ENCODE measurements around the gene TUBA1B. TPM values are rescaled to one million over a fixed set of nuclear protein-coding genes. Genes with fewer than 3 reads are reported as not detected.

The TUBA1B gene
- total RNA-seq, 1 donor from 2014 or later, result 754 TPM

GRCh38 chr12:49084438-49084837, 46.8 kb downstream of the TUBA1B start:
- Mint-ChIP-seq H3K4me1 (peaks cover 8% of the 10 kb centered on the region), H3K36me3 (no peaks in the 10 kb centered on the region), H3K27ac (no peak overlapping the region), H3K4me3 (no peak overlapping the region), H3K9me3 (no peaks in the 10 kb centered on the region), H3K27me3 (ENCODE audit: low read depth) (peaks cover 48% of the 10 kb centered on the region)
- no peak for DNase-seq (ENCODE audit: low spot score in 2 of 2, unreplicated experiment in 2 of 2)
- no peak for TF ChIP-seq CTCF (IDR thresholded peaks at IDR 0.05; ENCODE audit: unreplicated experiment)

GRCh38 chr12:49079793-49080192, 51.4 kb downstream of the TUBA1B start:
- Mint-ChIP-seq H3K9me3 (no peaks in the 10 kb centered on the region), H3K4me1 (no peaks in the 10 kb centered on the region), H3K4me3 (no peak overlapping the region), H3K27me3 (ENCODE audit: low read depth) (peaks cover 23% of the 10 kb centered on the region), H3K27ac (no peak overlapping the region), H3K36me3 (no peaks in the 10 kb centered on the region)
- TF ChIP-seq CTCF (IDR thresholded peaks at IDR 0.05; ENCODE audit: unreplicated experiment), result no peak
- no peak for DNase-seq (ENCODE audit: low spot score in 2 of 2, unreplicated experiment in 2 of 2)

Other genes with a start within 250 kb of the TUBA1B start
- 30.5 to 34.7 TPM (median 33.7 TPM) in 3 replicates for gene FKBP11, start 205.9 kb downstream of the TUBA1B start, total RNA-seq
- gene ARF3, start 173.9 kb downstream of the TUBA1B start, total RNA-seq, result 123 to 125 TPM (median 125 TPM) in 3 replicates
- 0.77 to 1.2 TPM (median 0.98 TPM) in 3 replicates for gene WNT10B, start 159.7 kb downstream of the TUBA1B start, total RNA-seq
- not detected in 3 replicates for gene WNT1, start 153.1 kb downstream of the TUBA1B start, total RNA-seq
- gene DDN, start 132.0 kb downstream of the TUBA1B start, total RNA-seq, result 0.27 to 0.36 TPM (median 0.29 TPM) in 3 replicates
- 58.7 to 61.8 TPM (median 59.4 TPM) in 3 replicates for gene PRKAG1, start 112.6 kb downstream of the TUBA1B start, total RNA-seq
- 125 to 137 TPM (median 136 TPM) in 3 replicates for gene KMT2D, start 70.6 kb downstream of the TUBA1B start, total RNA-seq
- gene RHEBL1, start 61.4 kb downstream of the TUBA1B start, total RNA-seq, result 0.43 to 0.60 TPM (median 0.53 TPM) in 3 replicates
- gene DHH, start 36.6 kb downstream of the TUBA1B start, total RNA-seq, result 0.38 to 0.63 TPM (median 0.49 TPM) in 3 replicates
- 142 to 160 TPM (median 149 TPM) in 3 replicates for gene LMBR1L, start 20.5 kb downstream of the TUBA1B start, total RNA-seq
- 343 to 347 TPM (median 343 TPM) in 3 replicates for gene TUBA1A, start 57.7 kb upstream of the TUBA1B start, total RNA-seq
- 120 to 123 TPM (median 122 TPM) in 3 replicates for gene TUBA1C, start 133.7 kb upstream of the TUBA1B start, total RNA-seq
- gene PRPH, start 163.8 kb upstream of the TUBA1B start, total RNA-seq, result 0.38 TPM in 1 of 3 replicates, not detected in the others
- 29.5 to 30.8 TPM (median 29.8 TPM) in 3 replicates for gene TROAP, start 191.9 kb upstream of the TUBA1B start, total RNA-seq
- 0.20 TPM in 2 of 3 replicates, not detected in the other for gene C1QL4, start 205.8 kb upstream of the TUBA1B start, total RNA-seq
- gene DNAJC22, start 215.5 kb upstream of the TUBA1B start, total RNA-seq, result 13.2 to 15.3 TPM (median 14.4 TPM) in 3 replicates
- 68.3 to 71.2 TPM (median 69.0 TPM) in 3 replicates for gene SPATS2, start 236.1 kb upstream of the TUBA1B start, total RNA-seq